HG02885 (cell line): ENCODE measurements around the gene DPYSL5.
A peak's percentile ranks its signal among the peaks of the same experiment; 100 is the strongest.

Experiments used
- ATAC-seq: cut with Tn5 transposase; IDR thresholded peaks from one replicate; pipeline ENCODE4 v1.9.1; 2021; ENCODE audit warnings: mild to moderate bottlenecking; ENCODE audit not compliant: unreplicated experiment, poor library complexity

Gene DPYSL5

DNA sequence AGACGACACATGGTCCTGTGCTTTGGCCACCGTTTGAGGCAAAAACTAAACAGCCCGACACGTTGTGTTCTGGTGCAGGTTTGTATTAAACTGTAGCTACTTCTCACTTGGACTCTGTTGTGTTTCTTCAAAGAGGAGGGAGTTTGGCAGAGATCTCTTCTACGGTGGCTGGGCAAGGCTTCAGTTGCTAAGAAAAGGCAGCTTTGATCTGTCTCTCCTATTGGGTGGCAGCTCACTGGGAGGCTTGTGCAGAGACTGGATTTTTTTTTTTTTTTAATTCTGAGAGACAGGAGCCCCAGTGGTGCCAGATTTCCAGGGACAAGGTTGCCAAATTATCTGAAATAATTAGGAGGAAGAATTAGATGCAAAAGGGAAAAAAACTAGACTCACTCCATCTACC lies 102.3 kb downstream of the DPYSL5 start:
- ATAC-seq: no peak

DNA sequence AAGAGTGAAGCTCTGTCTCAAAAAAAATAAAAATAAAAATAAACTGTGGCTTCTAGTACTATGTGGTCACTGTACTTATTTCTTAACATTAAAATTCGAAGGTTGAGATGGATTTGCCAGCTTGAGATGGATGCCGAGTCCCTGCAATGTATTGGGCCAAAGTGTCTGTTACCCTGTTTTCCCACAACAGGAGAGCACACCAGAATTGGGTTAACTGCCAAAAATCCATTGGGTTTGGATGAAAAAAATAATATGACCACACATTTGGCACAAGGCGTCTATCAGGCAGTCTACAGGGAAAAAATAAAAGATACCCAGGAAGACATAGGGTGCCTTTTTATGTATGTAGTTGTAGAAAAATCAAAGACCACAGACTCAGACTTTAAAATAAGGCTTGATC lies 103.3 kb downstream of the DPYSL5 start:
- no peak for ATAC-seq

- no peak for ATAC-seq
Measured at GRCh38 chr2:26952374-26952773, 104.4 kb downstream of the DPYSL5 start.

DNA sequence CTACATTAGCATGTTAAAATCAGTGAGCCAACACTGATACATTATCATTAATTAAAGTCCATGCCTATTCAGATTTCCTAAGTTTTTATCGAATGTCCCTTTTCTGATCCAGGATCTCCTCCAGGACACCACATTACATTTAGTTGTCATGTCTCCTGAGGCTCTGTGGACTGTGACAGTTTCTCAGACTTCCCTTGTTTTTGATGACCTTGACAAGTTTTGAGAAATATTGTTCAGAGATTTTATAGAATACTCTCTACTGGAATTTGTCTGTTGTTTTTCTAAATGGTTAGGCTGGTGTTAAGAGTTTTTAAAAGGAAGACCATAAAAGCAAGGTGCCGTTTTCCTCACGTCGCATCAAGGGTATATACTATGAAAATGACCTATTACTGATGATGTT lies 106.2 kb downstream of the DPYSL5 start:
- no peak for ATAC-seq

DNA sequence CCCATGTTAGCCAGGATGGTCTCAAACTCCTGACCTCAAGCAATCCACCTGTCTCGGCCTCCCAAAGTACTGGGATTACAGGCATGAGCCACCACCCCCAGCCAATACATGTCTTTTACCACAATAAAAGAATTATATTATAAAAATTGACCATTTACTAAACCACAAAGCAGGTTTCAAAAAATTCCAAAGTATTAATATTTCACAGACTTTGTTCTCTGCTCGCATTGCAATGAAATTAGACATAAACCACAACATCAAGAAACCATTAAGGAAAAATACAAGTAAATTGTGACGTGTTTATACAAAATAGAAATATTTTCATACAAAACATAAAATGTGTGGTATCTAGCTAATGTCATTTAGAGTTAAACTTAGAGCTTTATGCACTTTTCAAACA lies 109.1 kb downstream of the DPYSL5 start:
- no peak for ATAC-seq

GRCh38 chr2:26957534-26957933 lies 109.6 kb downstream of the DPYSL5 start:
- ATAC-seq: no peak

DNA sequence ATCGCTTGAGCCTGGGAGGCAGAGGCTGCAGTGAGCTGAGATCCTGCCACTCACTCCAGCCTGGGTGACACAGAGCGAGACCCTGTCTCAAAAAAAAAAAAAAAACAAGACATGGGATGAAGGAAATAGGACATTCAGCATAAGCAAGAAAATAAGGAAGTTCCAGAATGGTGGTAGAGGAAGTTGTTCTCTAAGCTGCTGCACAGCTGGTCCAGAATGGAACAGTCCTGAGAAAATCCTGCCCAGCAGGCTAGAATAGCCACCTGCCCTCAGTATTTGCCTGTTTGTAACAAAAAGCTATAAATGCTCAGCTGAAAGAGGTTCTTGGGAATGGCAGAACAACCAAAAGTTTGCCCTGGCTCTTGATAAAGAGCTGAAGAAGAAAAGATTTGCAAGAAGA lies 111.4 kb downstream of the DPYSL5 start:
- ATAC-seq: no peak

GRCh38 chr2:26964446-26965130 lies 116.7 kb downstream of the DPYSL5 start:
- no peak for ATAC-seq

DNA sequence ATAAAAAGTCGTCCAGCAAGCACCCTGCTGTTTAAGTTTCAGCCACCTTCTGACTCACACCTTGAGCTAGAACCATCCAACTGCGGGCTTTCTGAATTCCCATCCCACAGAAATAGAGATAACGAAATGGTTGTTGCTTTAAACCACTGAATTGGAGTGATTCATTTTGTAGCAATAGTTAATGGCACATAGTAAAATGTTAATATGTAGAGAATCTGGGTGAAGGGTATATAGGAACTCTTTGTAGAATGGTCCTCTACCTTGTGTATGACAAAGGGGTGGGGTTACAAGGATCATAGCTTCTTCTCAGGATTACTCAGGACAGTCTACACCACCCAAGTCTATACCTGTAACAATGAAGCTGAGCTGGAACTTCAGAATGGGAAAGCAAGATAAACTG lies 120.1 kb downstream of the DPYSL5 start:
- ATAC-seq: no peak

DNA sequence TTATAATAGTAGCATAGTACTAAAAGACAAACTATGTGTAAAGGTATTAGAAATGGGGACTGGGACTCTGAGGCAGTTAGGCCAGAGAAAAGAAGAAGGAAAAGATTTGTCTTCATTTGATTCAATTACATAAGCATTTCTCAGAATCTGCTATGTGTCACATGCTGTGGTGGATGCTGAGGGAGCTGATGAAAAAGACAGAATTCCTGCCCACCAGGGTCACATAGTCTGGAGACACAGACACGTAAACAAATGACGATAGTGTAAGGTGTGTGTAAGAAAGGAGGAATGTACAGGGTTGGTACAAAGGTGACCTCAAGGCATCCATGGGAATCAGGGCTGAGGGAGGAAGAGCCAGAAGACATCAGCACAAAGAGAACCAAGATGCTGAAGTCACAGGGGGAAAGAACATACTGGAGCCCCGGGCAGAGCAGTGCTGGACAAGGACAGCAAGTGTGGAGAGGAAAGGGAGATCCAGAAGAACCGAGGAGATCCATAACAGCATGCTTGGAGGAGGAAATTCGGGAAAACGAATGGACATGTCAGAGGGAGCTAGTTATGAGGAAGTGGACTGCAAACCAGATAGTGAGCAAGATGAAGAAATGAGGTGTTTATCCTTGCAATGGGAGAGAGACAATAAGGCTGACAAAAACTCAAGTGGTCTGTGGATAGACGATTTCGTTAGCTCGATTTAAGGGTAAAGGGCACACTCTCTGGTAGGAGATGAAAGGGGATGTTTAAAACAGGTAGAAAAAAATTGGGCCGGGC lies 121.3 kb downstream of the DPYSL5 start:
- ATAC-seq: no peak

DNA sequence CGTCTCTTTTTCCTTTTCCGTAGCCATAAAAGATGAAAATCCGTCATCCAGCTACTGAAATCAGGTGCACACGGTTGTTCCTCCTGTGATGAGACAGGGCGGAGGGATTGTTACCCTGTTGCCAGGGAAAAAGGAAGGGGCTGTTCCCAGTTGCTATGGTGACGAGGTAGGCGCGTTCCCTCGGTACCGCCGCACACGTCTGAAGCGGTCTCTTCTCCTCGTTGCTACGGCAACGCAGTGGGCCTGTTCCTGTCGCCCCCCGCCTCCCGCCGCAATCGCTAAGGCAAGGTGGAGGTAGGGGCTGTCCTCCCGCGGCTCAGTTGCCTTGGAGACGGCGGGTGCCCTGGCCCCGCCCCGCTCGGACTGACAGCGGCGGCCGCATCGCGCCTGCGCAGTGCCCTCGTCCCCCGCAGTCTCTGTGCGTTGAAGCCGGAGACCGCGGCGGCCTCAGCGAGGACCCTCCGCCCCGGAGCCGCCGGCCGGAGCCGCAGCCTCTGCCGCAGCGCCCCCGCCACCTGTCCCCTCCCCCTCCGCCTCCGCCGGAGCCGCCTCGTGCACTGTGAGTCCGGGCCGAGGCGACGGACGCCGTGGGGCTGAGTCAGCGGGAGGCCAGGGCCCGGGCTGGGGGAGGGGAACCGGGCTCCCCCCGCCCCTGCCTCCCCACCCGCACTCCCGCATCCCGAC lies 122.5 kb downstream of the DPYSL5 start, which contains the start of gene MAPRE3:
TSS of gene MAPRE3 (plus strand) at position 394 of the 684 bp plus-strand sequence. CDS start 51,582 bp downstream, outside the sequence.
- peak; percentile 84 for ATAC-seq

DNA sequence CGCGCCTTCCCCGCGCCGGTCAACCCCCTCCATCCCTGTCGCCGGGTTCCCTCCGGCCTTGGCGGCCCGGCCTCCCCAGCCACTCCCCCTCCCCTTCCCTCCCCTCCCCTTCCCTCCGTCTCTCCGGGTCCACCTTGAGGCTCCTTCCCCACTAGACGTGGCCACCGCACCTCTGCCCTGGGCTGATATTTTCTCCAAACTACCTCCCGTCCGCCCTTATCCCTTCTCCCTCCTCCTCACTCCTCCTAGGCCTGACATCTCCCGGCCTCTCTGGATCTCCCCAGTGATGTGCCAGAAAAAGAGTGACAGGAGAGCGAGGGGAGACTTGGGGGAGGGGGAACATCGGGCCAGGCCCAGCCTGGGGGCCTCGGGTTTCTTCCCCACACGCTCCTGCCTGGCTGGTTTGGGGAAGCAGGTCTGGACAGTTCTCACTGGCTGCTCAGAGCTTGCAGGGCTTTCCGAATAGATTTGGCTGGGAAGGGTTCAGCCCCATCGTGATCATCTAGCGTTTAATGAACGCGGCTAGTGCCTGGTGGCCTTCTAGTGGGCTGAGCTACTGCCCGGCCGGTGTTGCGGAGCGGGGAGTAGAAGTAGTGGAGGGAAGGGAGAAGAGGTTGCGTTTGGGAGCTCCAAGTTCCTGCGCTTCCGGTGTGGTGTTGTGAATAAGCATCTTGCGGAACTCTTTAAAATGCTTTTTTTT lies 123.1 kb downstream of the DPYSL5 start:
- peak; percentile 18 for ATAC-seq

- no peak for ATAC-seq
Measured at GRCh38 chr2:26971911-26972786, 124.2 kb downstream of the DPYSL5 start.

- no peak for ATAC-seq
Measured at GRCh38 chr2:26974352-26974751, 126.4 kb downstream of the DPYSL5 start.

DNA sequence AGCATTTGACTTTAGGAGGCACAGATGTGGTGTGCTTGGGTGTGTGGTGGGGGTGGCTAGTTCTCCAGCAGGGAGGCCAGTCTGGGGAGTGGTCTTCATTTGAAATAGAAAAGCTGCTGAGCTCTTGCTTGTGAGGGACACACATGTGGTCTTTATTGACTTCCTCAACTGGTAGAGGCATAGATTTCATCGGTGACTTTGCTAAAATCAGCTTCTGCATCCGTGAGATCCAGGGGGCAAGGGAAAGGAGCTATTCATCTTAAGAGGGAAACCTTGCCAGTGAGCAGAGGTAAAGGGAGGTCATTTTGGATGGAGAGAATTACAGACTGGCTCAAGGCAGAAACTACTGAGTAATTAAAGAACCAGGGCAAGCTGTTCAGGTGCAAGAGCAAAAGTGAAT lies 127.2 kb downstream of the DPYSL5 start:
- ATAC-seq: no peak

- ATAC-seq: no peak
Measured at GRCh38 chr2:26975656-26976055, 127.7 kb downstream of the DPYSL5 start.

- no peak for ATAC-seq
Measured at GRCh38 chr2:26976237-26976636, 128.3 kb downstream of the DPYSL5 start.

DNA sequence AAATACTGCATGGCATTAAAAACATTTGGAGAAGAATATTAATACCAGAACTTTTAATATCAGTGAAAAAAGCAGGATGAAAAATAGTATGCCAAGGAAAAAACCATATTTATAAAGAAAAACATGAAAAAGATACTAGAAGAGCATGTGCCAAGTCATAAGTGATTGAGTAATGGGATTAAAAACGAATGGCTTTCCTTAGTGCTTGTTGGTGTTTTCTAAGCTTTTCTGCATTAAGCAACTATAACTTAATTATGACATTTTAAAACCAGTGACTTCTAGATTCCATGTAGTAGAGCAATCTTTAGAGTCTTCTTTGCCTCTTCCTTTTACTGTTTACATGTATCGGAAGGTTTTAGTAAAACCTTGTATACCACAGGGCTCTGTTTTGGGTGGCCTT lies 129.1 kb downstream of the DPYSL5 start:
- ATAC-seq: no peak

DNA sequence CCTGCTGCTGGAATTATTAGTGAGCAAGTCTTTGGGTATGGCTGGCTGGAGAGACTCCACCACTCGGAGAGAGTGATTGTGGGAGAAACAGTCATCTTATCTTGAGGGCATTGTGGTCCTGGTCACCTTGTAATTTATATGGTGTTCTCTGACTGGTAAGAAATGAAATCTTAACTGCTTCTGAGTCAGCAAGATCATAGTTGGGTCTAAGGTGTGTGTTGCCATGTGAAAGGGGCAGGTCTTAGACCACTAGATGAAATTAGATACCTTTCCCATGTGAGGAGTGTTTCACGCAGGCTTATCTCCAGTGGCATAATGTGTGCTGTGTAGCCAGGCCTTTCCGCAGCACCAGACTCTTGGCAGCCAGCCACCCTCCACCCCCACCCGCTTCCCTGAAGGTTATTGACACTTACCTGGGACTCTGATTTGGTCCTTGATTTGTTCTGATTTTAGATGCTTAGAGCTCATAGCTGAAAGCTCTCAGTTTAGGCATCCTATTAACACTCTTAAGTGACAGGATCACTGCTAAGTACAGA lies 130.2 kb downstream of the DPYSL5 start:
- no peak for ATAC-seq
